Measurements from ENCODE around the gene KSR2. TPM values are rescaled to one million over a fixed set of nuclear protein-coding genes. Genes with fewer than 3 reads are reported as not detected.

KSR2 gene
- total and polyA plus RNA-seq, 9 donors: under 0.01 to 0.14 (median 0.04) TPM; not detected in 3

DNA sequence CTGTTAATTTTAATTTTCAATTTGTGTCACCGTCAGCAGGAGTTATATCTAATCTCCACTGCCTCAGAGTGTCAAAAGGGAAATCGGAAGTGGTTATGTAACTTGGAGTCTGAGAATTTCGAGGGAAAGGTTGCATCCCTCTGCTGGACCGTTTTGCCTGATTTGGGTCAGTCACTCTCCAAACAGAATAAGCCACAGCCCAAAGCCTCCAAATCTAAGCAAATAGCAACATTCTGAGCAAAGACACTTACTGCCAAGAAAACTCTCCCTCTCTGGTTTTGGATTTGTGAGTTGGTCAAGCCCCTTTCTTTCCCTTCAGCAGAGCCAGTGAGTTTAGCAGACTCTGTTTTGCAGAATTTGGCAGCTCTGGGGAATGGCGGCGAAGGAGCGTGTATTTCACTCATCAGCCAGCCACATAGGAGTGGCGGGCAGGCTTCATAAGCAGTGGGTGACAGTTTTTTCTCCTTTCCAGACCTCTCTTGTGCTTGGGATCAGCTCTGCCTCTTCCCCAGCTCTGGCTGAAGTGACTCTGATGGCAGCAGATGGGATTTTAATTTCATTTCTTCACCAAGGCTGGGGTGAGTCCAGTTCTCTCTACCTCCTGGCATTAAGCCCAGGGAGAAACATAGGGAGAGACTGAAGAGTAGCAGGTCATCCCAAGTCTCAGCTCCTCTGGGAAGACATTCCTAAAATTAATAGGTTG is 388.6 kb downstream of the KSR2 start:
- Histone ChIP-seq H3K27me3 (ENCODE audit: control insufficient read depth, insufficient read depth, low read length) (peaks cover 4% of the 10 kb centered on the region), H3K9me3 (replicated peaks; ENCODE audit: control insufficient read depth, low read depth, low read length) (no peaks in the 10 kb centered on the region), H3K36me3 (ENCODE audit: control insufficient read depth, insufficient read depth, low read length) (no peaks in the 10 kb centered on the region), H3K4me1 (ENCODE audit: control insufficient read depth, insufficient read depth, low read length) (peaks cover 12% of the 10 kb centered on the region), H3K27ac (ENCODE audit: low read length) (peak overlapping the region; percentile 29), H3K4me3 (ENCODE audit: low read length) (no peak overlapping the region)
- peak; percentile 82 for DNase-seq
- WGBS (ENCODE audit: insufficient coverage): 7% methylated on average over 5 of the region's 8 CpGs

DNA sequence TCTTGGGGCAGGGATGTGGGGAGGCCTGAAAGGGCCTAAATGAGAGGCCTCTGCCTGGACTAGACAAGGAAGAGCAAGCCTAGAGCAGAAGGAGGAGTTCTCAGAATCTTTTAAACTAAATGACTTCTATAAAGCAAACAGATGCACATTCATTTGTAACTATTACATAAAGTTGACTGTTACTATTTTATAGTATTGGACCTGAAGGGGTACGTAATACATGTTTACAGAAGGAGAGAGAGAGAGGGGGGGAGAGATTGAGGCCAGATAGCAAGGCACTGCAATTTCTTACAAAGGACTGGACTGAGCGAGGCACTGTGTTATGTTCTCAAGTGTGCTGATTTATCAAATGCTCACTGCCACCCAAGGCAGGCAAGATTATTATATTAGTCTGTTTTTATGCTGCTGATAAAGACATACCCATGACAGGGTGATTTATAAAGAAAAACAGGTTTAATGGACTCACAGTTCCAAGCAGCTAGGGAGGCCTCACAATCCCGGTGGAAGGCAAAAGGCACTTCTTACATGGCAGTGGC is 391.6 kb downstream of the KSR2 start:
- 43% methylated on average over 1 of the region's 3 CpGs for WGBS (ENCODE audit: insufficient coverage)
- DNase-seq: no peak
- H3K36me3 ChIP-seq (ENCODE audit: control insufficient read depth, insufficient read depth, low read length): no peaks in the 10 kb centered on the region
- peaks cover 9% of the 10 kb centered on the region for H3K4me1 ChIP-seq (ENCODE audit: control insufficient read depth, insufficient read depth, low read length)
- H3K9me3 ChIP-seq (replicated peaks; ENCODE audit: control insufficient read depth, low read depth, low read length): no peaks in the 10 kb centered on the region
- no peak overlapping the region for H3K4me3 ChIP-seq (ENCODE audit: low read length)
- H3K27ac ChIP-seq (ENCODE audit: low read length): no peak overlapping the region
- no peaks in the 10 kb centered on the region for H3K27me3 ChIP-seq (ENCODE audit: control insufficient read depth, insufficient read depth, low read length)

DNA sequence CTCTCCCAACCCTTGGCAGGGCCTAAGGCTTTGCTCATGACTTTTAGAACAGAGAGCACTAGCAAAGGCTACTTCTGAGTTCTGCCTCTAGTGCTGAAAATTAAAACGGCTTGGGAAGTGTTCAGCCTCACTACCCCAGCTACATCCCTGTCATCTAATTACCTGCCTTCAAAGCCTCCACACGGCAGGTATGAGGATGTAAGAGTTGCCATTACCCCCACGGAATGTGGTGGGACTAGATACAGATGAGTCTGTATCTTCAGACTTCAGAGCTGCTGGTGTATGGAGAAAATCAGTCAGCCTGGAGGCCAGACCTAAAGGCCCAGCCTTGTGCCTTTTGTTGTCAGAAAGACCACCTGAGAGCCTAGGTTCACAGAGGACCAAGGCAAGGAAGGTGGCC is 392.7 kb downstream of the KSR2 start:
- Histone ChIP-seq H3K4me3 (ENCODE audit: low read length) (no peak overlapping the region), H3K4me1 (ENCODE audit: control insufficient read depth, insufficient read depth, low read length) (peaks cover 7% of the 10 kb centered on the region), H3K27ac (ENCODE audit: low read length) (no peak overlapping the region), H3K9me3 (replicated peaks; ENCODE audit: control insufficient read depth, low read depth, low read length) (no peaks in the 10 kb centered on the region), H3K27me3 (ENCODE audit: control insufficient read depth, insufficient read depth, low read length) (peaks cover 3% of the 10 kb centered on the region), H3K36me3 (ENCODE audit: control insufficient read depth, insufficient read depth, low read length) (no peaks in the 10 kb centered on the region)
- WGBS (ENCODE audit: insufficient coverage): 50% methylated on average over 1 of the region's 3 CpGs
- no peak for DNase-seq

DNA sequence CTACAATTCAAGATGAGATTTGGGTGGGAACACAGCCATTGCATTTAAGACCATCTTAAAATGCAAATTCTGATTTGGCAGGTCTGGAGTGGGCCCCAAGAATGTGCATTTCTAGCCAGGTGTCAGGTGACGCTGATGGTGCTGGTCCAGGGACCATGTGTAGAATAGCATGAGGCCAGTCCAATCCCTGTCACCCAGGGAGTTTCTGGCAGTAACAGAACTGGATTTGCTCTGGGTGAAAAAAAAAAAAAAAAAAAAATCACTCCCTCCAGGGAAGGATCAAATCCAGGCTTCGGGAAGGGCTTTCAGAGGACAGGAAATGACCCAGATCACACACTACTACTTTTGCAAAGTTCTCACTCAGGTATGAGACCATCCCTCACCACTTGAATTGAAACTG is 394.1 kb downstream of the KSR2 start:
- H3K9me3 ChIP-seq (replicated peaks; ENCODE audit: control insufficient read depth, low read depth, low read length): no peaks in the 10 kb centered on the region
- no peaks in the 10 kb centered on the region for H3K36me3 ChIP-seq (ENCODE audit: control insufficient read depth, insufficient read depth, low read length)
- no peaks in the 10 kb centered on the region for H3K4me1 ChIP-seq (ENCODE audit: control insufficient read depth, insufficient read depth, low read length)
- H3K27me3 ChIP-seq (ENCODE audit: control insufficient read depth, insufficient read depth, low read length): peaks cover 3% of the 10 kb centered on the region
- 0% methylated on average over 1 of the region's 2 CpGs for WGBS (ENCODE audit: insufficient coverage)
- no peak overlapping the region for H3K4me3 ChIP-seq (ENCODE audit: low read length)
- H3K27ac ChIP-seq (ENCODE audit: low read length): no peak overlapping the region
- DNase-seq: no peak

DNA sequence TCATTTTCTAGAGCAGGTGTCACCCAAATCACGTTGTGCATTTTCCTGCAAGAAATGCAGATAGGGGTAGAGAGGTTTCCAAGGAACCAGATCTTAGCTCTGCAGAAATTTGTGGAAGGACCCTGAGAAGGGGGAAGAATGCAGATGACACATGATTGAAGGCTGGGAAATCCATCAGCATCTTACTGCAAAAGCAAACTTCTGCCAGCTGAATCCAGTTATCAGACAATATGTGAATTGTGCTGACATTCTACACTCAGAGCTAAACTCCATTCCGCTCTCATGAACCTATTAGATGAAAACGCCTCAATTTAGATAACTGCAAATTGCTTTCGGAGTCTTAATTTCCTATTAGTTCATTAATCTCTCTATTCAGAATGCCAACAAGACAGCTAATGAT is 396.0 kb downstream of the KSR2 start:
- no peaks in the 10 kb centered on the region for H3K9me3 ChIP-seq (replicated peaks; ENCODE audit: control insufficient read depth, low read depth, low read length)
- DNase-seq: no peak
- no CpG with 5 or more reads among the region's 4 CpGs for WGBS (ENCODE audit: insufficient coverage)

DNA sequence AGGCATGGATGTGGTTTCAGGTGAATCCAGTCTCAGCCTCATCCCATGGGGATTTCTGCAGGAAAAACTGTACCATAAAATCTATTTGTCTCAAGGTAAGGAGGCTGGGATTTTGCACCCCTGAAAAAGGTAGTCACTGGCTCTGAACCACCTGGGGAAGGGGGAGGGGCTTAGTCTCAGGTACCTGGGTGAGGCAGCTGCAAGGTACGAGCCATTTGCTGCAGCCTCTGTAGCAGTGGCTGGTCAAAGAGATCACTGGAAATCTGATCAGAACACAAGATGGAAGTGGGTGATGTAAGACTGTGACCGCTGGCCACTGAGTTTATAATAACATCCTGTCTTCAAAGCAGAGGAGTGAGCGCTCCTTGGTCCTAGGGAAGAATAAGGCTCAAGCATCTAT is 397.5 kb downstream of the KSR2 start:
- no peak overlapping the region for H3K27ac ChIP-seq (ENCODE audit: low read length)
- DNase-seq: no peak
- peaks cover 3% of the 10 kb centered on the region for H3K27me3 ChIP-seq (ENCODE audit: control insufficient read depth, insufficient read depth, low read length)
- no peaks in the 10 kb centered on the region for H3K4me1 ChIP-seq (ENCODE audit: control insufficient read depth, insufficient read depth, low read length)
- H3K9me3 ChIP-seq (replicated peaks; ENCODE audit: control insufficient read depth, low read depth, low read length): no peaks in the 10 kb centered on the region
- H3K4me3 ChIP-seq (ENCODE audit: low read length): no peak overlapping the region
- 68% methylated on average over 3 of the region's 3 CpGs for WGBS (ENCODE audit: insufficient coverage)
- no peaks in the 10 kb centered on the region for H3K36me3 ChIP-seq (ENCODE audit: control insufficient read depth, insufficient read depth, low read length)

More for the DNA sequence above, 396.0 kb downstream of the KSR2 start:
- H3K4me1 ChIP-seq (ENCODE audit: control insufficient read depth, insufficient read depth, low read length): no peaks in the 10 kb centered on the region
- H3K27me3 ChIP-seq (ENCODE audit: control insufficient read depth, insufficient read depth, low read length): peaks cover 3% of the 10 kb centered on the region
- no peaks in the 10 kb centered on the region for H3K36me3 ChIP-seq (ENCODE audit: control insufficient read depth, insufficient read depth, low read length)
- no peak overlapping the region for H3K27ac ChIP-seq (ENCODE audit: low read length)
- no peak overlapping the region for H3K4me3 ChIP-seq (ENCODE audit: low read length)

DNA sequence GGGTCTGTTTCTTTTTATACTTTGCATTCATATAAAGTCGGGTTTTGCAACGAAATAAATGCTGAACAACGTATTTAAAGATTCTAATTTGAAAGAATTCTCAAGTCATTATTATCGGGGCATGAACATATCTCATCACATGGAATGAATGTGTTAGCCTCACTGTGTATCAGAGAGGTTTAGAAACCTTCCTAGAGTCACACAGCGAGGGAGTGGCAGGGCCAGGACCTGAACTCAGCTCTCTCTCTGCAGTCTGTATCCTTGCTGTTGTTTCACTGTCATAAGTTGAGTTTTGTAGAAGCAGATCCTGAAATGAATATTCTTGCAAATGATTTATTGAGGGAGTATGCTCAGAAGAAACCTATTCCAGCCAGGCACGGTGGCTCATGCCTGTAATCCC is 398.2 kb downstream of the KSR2 start:
- H3K36me3 ChIP-seq (ENCODE audit: control insufficient read depth, insufficient read depth, low read length): no peaks in the 10 kb centered on the region
- H3K27ac ChIP-seq (ENCODE audit: low read length): no peak overlapping the region
- no peaks in the 10 kb centered on the region for H3K9me3 ChIP-seq (replicated peaks; ENCODE audit: control insufficient read depth, low read depth, low read length)
- H3K4me1 ChIP-seq (ENCODE audit: control insufficient read depth, insufficient read depth, low read length): no peaks in the 10 kb centered on the region
- peaks cover 3% of the 10 kb centered on the region for H3K27me3 ChIP-seq (ENCODE audit: control insufficient read depth, insufficient read depth, low read length)
- no CpG with 5 or more reads among the region's 6 CpGs for WGBS (ENCODE audit: insufficient coverage)
- H3K4me3 ChIP-seq (ENCODE audit: low read length): no peak overlapping the region
- DNase-seq: no peak

DNA sequence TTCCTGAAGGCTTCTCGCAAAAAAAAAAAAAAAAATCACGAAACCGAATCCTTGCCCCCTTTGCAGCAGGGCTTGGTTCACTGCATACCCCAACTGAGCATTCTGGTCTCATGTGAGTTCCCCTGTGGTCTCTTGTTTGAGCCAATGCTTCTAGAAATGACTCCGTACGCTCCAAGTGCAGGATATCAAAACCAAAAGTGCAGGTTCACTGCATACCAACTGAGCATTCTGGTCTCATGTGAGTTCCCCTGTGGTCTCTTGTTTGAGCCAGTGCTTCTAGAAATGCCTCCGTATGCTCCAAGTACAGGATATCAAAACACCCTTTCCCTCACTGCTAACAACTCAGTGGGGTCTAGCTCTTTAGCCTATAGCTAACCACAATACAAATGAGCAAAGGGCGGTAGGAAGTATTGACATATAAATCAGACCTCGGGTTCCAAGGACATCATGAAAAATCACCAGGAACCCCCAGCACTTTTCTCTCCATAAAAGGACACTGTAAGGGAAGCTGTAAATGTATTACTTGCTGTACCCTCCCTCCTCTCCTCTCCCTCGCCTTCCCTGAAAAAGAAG is 401.1 kb downstream of the KSR2 start:
- Histone ChIP-seq H3K27ac (ENCODE audit: low read length) (no peak overlapping the region), H3K4me3 (ENCODE audit: low read length) (no peak overlapping the region), H3K4me1 (ENCODE audit: control insufficient read depth, insufficient read depth, low read length) (no peaks in the 10 kb centered on the region), H3K27me3 (ENCODE audit: control insufficient read depth, insufficient read depth, low read length) (peaks cover 10% of the 10 kb centered on the region), H3K9me3 (replicated peaks; ENCODE audit: control insufficient read depth, low read depth, low read length) (no peaks in the 10 kb centered on the region), H3K36me3 (ENCODE audit: control insufficient read depth, insufficient read depth, low read length) (no peaks in the 10 kb centered on the region)
- WGBS (ENCODE audit: insufficient coverage): 41% methylated on average over 6 of the region's 9 CpGs
- no peak for DNase-seq

DNA sequence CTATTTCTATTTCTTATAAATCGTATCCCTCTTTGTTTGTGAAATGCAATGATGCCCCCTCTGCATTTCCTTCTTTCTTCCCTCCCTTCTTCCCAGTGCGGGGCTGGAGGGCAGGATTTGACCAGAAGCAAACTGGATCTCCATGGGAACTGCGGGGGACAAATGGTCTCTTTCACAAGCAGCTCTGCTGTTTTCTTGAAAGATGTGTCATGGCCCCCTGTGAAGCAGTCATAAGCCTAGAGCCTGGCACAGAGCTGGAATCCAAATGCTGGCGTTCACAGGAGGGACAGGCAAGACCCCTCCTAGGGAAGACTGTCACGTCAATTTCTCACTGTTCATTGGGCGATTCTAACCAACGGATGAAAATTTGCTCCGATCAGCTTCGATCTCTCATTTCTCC is 403.9 kb downstream of the KSR2 start:
- H3K36me3 ChIP-seq (ENCODE audit: control insufficient read depth, insufficient read depth, low read length): no peaks in the 10 kb centered on the region
- WGBS (ENCODE audit: insufficient coverage): 49% methylated on average over 8 of the region's 9 CpGs
- DNase-seq: no peak

DNA sequence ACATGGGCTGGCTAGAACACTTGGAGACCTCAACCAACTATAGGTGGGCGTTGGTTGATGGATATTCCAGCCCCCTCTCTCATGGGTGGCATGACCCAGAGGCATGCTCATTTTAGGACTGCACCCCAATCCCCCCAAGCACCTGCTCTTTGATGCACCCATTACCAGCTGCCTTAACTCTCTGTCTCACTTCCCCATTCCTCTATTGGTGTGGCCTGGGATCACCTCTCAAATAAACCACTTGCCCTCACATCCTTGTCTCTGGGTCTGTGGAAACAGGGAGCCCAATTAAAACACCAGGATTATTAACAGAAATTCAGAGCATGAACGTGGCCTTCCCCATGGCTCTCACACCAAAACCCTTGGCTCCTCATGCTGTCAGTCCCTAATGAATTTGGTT is 405.1 kb downstream of the KSR2 start:
- no peak overlapping the region for H3K27ac ChIP-seq (ENCODE audit: low read length)
- no CpG with 5 or more reads among the region's 2 CpGs for WGBS (ENCODE audit: insufficient coverage)
- H3K4me1 ChIP-seq (ENCODE audit: control insufficient read depth, insufficient read depth, low read length): no peaks in the 10 kb centered on the region
- H3K27me3 ChIP-seq (ENCODE audit: control insufficient read depth, insufficient read depth, low read length): peaks cover 9% of the 10 kb centered on the region
- H3K4me3 ChIP-seq (ENCODE audit: low read length): no peak overlapping the region
- no peaks in the 10 kb centered on the region for H3K9me3 ChIP-seq (replicated peaks; ENCODE audit: control insufficient read depth, low read depth, low read length)
- H3K36me3 ChIP-seq (ENCODE audit: control insufficient read depth, insufficient read depth, low read length): no peaks in the 10 kb centered on the region
- DNase-seq: no peak

More for the DNA sequence above, 403.9 kb downstream of the KSR2 start:
- Histone ChIP-seq H3K4me3 (ENCODE audit: low read length) (no peak overlapping the region), H3K4me1 (ENCODE audit: control insufficient read depth, insufficient read depth, low read length) (no peaks in the 10 kb centered on the region), H3K27me3 (ENCODE audit: control insufficient read depth, insufficient read depth, low read length) (peaks cover 9% of the 10 kb centered on the region), H3K9me3 (replicated peaks; ENCODE audit: control insufficient read depth, low read depth, low read length) (no peaks in the 10 kb centered on the region), H3K27ac (ENCODE audit: low read length) (no peak overlapping the region)
